Spleen (tissue), 7 donors: ENCODE data around the gene C6orf118.

Experiments
- CTCF ChIP-seq, 11 experiments: fragments of 200-600 bp in 7 of 11; fragments of 450-650 bp in 4 of 11; sonication (generic) in 4 of 11; IDR thresholded peaks in 8 of 11; conservative IDR thresholded peaks in 3 of 11; 1 replicate in 7 of 11; 2 replicates in 4 of 11; pipeline versions ENCODE4 v1.4.0 to v1.8.0; 2016 to 2021; ENCODE audit warnings: antibody characterized with exemption in 11 of 11, inconsistent platforms in 4 of 11, mild to moderate bottlenecking in 1 of 11
- POLR2A ChIP-seq, 3 donors: fragments of 450-650 bp; IDR thresholded peaks; one replicate each; pipeline ENCODE4 v1.5.1; 2017; ENCODE audit warnings: antibody characterized with exemption in 3 of 3, mild to moderate bottlenecking in 1 of 3
- donor health status: DM: no; HTN: no; CAD: no; lungs with moderate emphysema.
- donor health status: DM: no; HTN: no; CAD: no.
- donor health status: DM: no; HTN: no; CAD: no.

- no peak for TF ChIP-seq CTCF (IDR thresholded peaks at IDR 0.05 in 8 of 11, conservative IDR thresholded peaks at IDR 0.05 in 3 of 11)
- no peak for TF ChIP-seq POLR2A (IDR thresholded peaks at IDR 0.05)
Observed at GRCh38 chr6:165306955-165307354, 2.5 kb downstream of the C6orf118 start.
